Glutamatergic neuron (in vitro differentiated cells): ENCODE measurements around the gene CDKL2. TPM values are rescaled to one million over a fixed set of nuclear protein-coding genes. Genes with fewer than 3 reads are reported as not detected.
A peak's percentile ranks its signal among the peaks of the same experiment; 100 is the strongest.

Experiments
- DNase-seq: peaks from one replicate; pipeline ENCODE4 v3.0.0; 2022
- H3K27ac Mint-ChIP-seq: one replicate; pipeline ENCODE4 v1.8.0; 2020; ENCODE audit warnings: mild to moderate bottlenecking, mixed read lengths, inconsistent platforms; ENCODE audit not compliant: unreplicated experiment
- H3K27me3 Mint-ChIP-seq: one replicate; pipeline ENCODE4 v1.8.0; 2020; ENCODE audit warnings: mild to moderate bottlenecking, moderate library complexity, mixed read lengths, inconsistent platforms; ENCODE audit not compliant: unreplicated experiment
- H3K36me3 Mint-ChIP-seq: one replicate; pipeline ENCODE4 v1.8.0; 2020; ENCODE audit warnings: mild to moderate bottlenecking, mixed read lengths, inconsistent platforms; ENCODE audit not compliant: unreplicated experiment
- H3K4me1 Mint-ChIP-seq: one replicate; pipeline ENCODE4 v1.8.0; 2020; ENCODE audit warnings: mild to moderate bottlenecking, low read depth, mixed read lengths, inconsistent platforms; ENCODE audit not compliant: unreplicated experiment
- H3K4me3 Mint-ChIP-seq: one replicate; pipeline ENCODE4 v1.8.0; 2020; ENCODE audit warnings: mild to moderate bottlenecking, mixed read lengths, inconsistent platforms; ENCODE audit not compliant: unreplicated experiment
- H3K9me3 Mint-ChIP-seq: one replicate; pipeline ENCODE4 v1.8.0; 2020; ENCODE audit warnings: mild to moderate bottlenecking, moderate library complexity, mixed read lengths, inconsistent platforms; ENCODE audit not compliant: unreplicated experiment
- CTCF ChIP-seq: fragments of 200-600 bp; sonication (generic); IDR thresholded peaks from one replicate; pipeline ENCODE4 v1.5.0; 2021; ENCODE audit not compliant: partially characterized antibody, unreplicated experiment
- total RNA-seq: library from RNA; stranded (reverse); fragmentation: NEBNext Ultra II Directional; extraction: Animal tissue kit (Norgen Biotek cat#: 25700); gene quantifications from one replicate; pipeline ENCODE4 v1.2.1, GENCODE V29; 2021; ENCODE audit not compliant: unreplicated experiment

CDKL2 gene
- total RNA-seq, 1 donor from 2014 or later, result 1.6 TPM

GRCh38 chr4:75655562-75655961, 25.2 kb upstream of the CDKL2 start:
- H3K36me3 Mint-ChIP-seq, result no peaks in the 10 kb centered on the region
- H3K27ac Mint-ChIP-seq, result no peak overlapping the region

GRCh38 chr4:75654905-75655304, 24.6 kb upstream of the CDKL2 start:
- TF ChIP-seq CTCF, result no peak
- Mint-ChIP-seq H3K27me3 (no peaks in the 10 kb centered on the region), H3K4me3 (no peak overlapping the region), H3K27ac (no peak overlapping the region), H3K4me1 (no peaks in the 10 kb centered on the region), H3K36me3 (no peaks in the 10 kb centered on the region), H3K9me3 (peaks cover 2% of the 10 kb centered on the region)
- DNase-seq, result no peak

More at GRCh38 chr4:75655562-75655961, 25.2 kb upstream of the CDKL2 start:
- H3K9me3 Mint-ChIP-seq, result peaks cover 2% of the 10 kb centered on the region
- H3K4me3 Mint-ChIP-seq, result no peak overlapping the region
- H3K4me1 Mint-ChIP-seq, result no peaks in the 10 kb centered on the region
- H3K27me3 Mint-ChIP-seq, result no peaks in the 10 kb centered on the region
- no peak for DNase-seq
- TF ChIP-seq CTCF, result no peak

- Mint-ChIP-seq H3K27me3 (no peaks in the 10 kb centered on the region), H3K9me3 (peaks cover 2% of the 10 kb centered on the region), H3K36me3 (no peaks in the 10 kb centered on the region), H3K4me1 (no peaks in the 10 kb centered on the region), H3K4me3 (no peak overlapping the region), H3K27ac (no peak overlapping the region)
- DNase-seq, result no peak
- peak; percentile 32 for TF ChIP-seq CTCF
Observed at GRCh38 chr4:75653845-75654503, 23.6 kb upstream of the CDKL2 start.

- Mint-ChIP-seq H3K4me3 (no peak overlapping the region), H3K4me1 (no peaks in the 10 kb centered on the region), H3K27ac (no peak overlapping the region), H3K27me3 (no peaks in the 10 kb centered on the region), H3K9me3 (no peaks in the 10 kb centered on the region), H3K36me3 (no peaks in the 10 kb centered on the region)
- DNase-seq, result no peak
- TF ChIP-seq CTCF, result no peak
Observed at GRCh38 chr4:75644095-75644494, 13.8 kb upstream of the CDKL2 start.

- no peak overlapping the region for H3K27ac Mint-ChIP-seq
Observed at GRCh38 chr4:75643651-75644050, 13.3 kb upstream of the CDKL2 start.

More at GRCh38 chr4:75643651-75644050, 13.3 kb upstream of the CDKL2 start:
- H3K36me3 Mint-ChIP-seq, result no peaks in the 10 kb centered on the region
- H3K4me1 Mint-ChIP-seq, result no peaks in the 10 kb centered on the region
- H3K9me3 Mint-ChIP-seq, result no peaks in the 10 kb centered on the region
- H3K4me3 Mint-ChIP-seq, result no peak overlapping the region
- TF ChIP-seq CTCF, result no peak
- no peak for DNase-seq
- H3K27me3 Mint-ChIP-seq, result no peaks in the 10 kb centered on the region
